GM23248 (cell line): ENCODE results near the gene EPDR1.

Experiments used
- EZH2 ChIP-seq: fragments of 200-600 bp; sonication (generic); IDR thresholded peaks from 2 replicates; pipeline ENCODE4 v1.6.1; 2018; ENCODE audit warnings: antibody characterized with exemption, mild to moderate bottlenecking; ENCODE audit not compliant: insufficient read depth, poor library complexity, severe bottlenecking
- EZH2phosphoT487 ChIP-seq: fragments of 200-600 bp; sonication (generic); IDR thresholded peaks from 2 replicates; pipeline ENCODE4 v1.6.1; 2018; ENCODE audit warnings: antibody characterized with exemption, moderate library complexity, mild to moderate bottlenecking, low read depth; ENCODE audit not compliant: insufficient read depth

DNA sequence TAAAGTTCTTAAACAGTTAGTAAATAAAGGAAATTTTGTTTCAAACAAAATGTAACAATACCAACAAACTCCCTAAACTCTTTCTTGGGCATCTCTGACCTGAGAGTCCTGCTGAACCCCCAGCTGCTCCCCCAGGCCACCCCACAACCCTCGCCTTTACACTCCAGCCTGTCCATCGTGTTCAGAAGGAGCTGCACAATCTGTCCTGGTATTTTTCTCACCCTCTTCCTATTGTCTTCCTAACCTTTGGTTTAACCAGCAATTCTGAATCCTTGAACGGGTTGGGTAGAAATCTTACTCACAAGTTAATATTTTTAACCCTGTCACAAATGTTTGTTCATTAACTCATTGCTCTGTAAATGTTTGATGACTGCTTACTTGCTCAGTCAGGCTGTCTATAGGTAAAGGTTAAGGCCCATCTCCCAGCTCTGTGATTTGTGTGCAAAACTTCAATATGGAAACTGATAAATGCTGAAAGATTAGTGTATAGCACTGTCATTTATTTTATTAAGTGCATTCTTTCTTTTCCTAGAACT lies 20.7 kb upstream of the EPDR1 start:
- TF ChIP-seq EZH2 (no peak), EZH2phosphoT487 (no peak)
